Hindlimb muscle (tissue), 1 donor: ENCODE measurements around the gene ASPDH. TPM values are rescaled to one million over a fixed set of nuclear protein-coding genes. Genes with fewer than 3 reads are reported as not detected.
A peak's percentile ranks its signal among the peaks of the same experiment; 100 is the strongest.
"Not testable (repeated sequence)": the region's sequence is repeated elsewhere in the genome, so short reads cannot be mapped to it uniquely, and the experiment has no call there.

Experiments used
- DNase-seq: peaks from one replicate; pipeline ENCODE4 v3.0.0-alpha.2; 2013
- polyA plus RNA-seq: library from polyadenylated mRNA; unstranded; fragments of 120-200 nt; gene quantifications from one replicate; pipeline ENCODE4 v1.2.1, GENCODE V29; 2013; ENCODE audit not compliant: insufficient read length

Gene ASPDH
- polyA plus RNA-seq, 1 donor: 0.62 TPM

DNA sequence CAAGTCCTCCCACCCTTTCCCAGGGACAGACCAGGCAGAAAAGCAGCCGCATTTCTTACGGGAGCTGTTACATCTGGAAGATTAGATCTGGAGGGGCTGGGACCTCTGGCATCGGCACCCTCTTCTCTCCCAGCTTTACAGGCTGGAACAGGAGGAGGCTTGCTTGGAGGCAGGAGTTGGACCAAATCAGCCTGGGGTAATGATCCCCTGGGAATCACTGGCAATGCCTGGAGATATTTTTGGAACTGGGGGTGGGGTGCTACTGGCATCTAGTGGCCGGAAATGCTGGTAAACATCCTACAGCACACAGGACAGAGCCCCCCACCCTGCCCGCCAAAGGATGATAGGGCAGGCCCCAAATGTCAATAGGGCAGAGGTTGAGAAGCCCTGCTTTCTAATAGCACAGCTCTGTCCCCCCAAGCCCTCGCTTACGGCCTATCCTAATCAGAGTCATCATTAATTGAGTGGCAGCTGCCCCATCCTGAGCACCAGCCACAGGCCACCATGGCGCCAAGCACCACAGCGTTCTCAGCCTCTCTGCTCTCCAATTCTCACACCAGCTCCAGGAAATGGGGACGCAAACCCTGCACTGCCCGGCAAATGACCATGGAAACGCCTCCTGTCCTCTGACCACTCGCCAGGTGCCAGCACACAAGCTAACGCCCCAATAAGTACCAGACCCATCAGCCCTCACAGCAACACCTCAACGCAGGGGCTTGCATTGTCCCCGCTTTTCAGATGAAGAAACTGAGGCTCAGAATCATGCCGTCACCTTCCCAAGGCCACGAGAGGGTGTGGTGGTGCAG, 33.9 kb upstream of the ASPDH start:
- no peak for DNase-seq

- DNase-seq: no peak
Observed at GRCh38 chr19:50546527-50547221, 33.0 kb upstream of the ASPDH start.

- no peak for DNase-seq
Observed at GRCh38 chr19:50542943-50543342, 29.2 kb upstream of the ASPDH start.

DNA sequence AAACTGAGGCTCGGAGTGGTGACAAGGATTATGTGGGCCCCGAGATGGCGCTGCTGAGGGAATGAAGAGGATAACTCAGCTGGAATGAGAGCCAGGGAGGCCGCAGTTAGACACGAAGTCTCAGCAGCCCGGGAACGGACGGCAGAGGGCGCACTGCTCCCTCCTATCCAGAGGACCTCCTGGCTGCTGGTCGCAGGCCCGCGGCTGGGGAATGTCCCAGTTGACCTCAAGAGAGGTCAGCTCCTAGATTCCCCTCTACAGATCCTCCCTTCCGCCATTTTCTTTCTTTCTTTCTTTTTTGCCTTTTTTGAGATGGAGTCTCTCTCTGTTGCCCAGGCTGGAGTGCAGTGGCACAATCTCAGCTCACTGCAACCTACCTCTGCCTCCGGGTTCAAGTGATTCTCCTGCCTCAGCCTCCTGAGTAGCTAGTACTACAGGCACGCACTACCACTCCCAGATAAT, 24.1 kb upstream of the ASPDH start:
- peak; percentile 65 for DNase-seq

GRCh38 chr19:50537306-50537685, 23.6 kb upstream of the ASPDH start:
- no peak for DNase-seq

GRCh38 chr19:50536662-50537305, 23.1 kb upstream of the ASPDH start:
- no peak for DNase-seq

DNA sequence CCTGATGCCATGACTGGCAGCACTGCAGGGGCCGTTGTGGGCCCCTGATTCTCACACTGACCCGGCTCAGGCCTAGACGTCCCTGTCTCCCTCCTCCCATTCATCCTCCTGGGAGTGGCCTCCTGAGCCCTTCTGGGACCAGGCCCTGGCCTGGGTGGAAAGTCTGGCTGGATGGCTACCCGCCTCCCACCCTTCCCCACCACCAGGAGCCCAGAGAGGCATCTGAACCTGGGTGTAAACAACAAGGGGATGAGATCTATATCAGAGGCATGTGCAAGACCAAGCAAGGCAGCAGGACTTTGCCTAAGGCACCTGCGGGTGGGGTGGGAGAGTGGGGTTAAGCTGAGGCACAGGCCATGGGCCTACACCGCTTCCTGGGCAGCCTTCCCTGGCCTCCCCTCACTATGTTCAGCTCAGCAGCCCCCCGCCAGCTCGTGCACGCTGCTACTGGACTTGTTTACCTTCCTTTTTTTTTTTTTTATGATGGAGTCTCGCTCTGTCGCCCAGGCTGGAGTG, 22.0 kb upstream of the ASPDH start:
- no peak for DNase-seq

DNA sequence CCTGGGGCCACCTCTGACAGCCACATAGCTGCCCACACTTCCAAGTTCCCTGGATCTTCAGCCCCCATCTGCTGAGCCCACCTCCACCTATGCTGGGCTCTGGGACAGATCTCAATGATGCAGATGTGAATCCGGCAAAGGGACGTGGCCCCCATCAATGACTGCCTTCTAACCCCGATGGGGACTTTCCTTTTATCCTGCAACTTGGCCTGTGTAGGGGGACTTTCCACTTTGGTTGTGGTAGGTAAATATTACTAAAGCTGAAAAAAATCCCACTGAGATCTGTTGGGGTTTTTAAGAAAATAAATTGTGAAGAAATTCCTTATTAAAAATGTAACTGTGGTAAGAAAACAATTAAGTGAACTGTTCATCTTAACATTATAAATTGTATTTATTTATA, 20.8 kb upstream of the ASPDH start:
- no peak for DNase-seq

- no peak for DNase-seq
Observed at GRCh38 chr19:50532952-50533351, 19.2 kb upstream of the ASPDH start.

- DNase-seq: no peak
Observed at GRCh38 chr19:50531171-50531612, 17.5 kb upstream of the ASPDH start.

DNA sequence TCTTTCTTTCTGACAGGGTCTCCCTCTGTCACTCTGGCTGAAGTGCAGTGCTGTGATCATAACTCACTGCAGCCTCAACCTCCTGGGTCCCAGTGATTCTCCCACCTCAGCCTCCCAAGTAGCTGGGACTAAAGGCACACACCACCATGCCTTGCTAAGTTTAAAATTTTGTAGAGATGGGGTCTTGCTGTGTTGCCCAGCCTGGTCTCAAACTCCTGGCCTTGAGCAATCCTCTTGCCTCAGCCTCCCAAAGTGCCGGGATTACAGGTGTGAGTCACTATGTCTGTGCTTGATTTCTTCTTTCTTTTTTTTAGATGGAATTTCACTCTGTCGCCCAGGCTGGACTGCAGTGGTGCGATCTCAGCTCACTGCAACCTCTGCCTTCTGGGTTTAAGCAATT, 14.3 kb upstream of the ASPDH start:
- DNase-seq: not testable (repeated sequence)

GRCh38 chr19:50522881-50523280, 9.2 kb upstream of the ASPDH start:
- no peak for DNase-seq

GRCh38 chr19:50520822-50521465, 7.2 kb upstream of the ASPDH start:
- DNase-seq: no peak

DNA sequence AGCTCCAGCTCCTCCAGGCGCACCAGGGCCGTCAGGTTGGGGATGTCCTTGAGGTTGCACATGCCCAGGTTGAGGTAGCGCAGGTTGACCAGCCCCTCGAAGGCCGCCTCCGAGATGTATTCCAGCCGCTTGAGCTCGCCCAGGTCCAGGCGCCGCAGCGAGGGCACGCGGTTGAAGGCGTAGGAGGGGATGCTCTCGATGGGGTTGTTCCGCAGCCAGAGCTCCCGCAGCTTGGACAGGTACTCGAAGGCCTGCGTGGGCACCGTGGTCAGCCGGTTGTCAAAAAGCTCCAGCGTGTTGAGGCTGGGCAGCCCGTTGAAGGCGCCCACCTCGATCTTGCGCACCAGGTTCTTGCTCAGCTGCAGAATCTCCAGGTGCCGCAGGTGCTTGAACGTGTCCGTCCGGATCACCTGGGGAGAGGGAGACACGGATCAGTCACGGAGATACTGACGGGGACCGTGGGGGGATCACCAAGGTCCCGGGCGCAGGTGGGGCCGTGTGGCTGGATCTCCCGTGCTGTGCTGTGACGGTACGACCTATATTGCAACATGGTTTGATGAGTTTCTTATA, 5.4 kb upstream of the ASPDH start:
- no peak for DNase-seq

DNA sequence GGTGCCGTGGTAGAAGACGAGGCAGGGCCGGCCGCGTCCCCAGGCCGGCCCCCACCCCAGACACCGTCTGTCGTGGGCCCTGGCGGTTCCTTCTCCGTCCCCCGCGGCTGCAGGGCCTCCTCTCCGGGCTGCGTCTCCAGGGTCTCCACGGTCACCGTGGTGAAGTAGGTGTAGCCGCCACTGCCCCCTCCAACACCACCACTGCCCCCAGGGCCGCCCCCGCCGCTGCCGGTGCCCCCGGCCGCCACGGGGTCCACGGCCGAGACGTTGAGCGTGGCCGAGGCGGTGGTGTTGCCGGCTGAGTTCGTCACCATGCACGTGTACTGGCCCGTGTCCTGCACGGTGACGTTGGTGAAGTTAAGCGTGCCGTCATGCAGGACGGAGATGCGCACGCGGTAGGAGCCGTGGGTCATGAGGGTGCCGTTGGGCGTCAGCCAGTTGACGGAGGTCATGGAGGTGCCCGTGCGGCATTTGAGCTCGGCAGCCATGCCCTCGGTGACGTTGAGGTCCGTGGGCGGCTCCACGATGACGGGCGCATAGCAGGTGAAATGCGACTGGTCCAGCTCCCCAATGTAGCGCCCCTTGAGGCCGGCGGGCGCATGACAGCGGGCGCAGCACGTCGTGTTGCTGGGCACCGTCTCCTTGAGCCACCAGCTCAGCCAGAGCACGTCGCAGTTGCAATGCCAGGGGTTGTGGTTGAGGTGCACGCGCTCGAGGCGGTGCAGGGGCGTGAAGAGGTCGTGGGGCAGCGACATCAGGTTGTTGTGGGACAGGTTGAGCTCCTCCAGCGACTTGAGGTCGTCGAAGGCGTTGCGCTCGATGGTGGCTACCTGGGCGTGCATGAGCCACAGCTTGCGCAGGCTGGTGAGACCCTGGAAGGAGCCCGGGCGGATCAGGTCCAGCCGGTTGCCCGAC, 4.6 kb upstream of the ASPDH start:
- no peak for DNase-seq

- DNase-seq: no peak
Observed at GRCh38 chr19:50517704-50518075, 4.0 kb upstream of the ASPDH start.

DNA sequence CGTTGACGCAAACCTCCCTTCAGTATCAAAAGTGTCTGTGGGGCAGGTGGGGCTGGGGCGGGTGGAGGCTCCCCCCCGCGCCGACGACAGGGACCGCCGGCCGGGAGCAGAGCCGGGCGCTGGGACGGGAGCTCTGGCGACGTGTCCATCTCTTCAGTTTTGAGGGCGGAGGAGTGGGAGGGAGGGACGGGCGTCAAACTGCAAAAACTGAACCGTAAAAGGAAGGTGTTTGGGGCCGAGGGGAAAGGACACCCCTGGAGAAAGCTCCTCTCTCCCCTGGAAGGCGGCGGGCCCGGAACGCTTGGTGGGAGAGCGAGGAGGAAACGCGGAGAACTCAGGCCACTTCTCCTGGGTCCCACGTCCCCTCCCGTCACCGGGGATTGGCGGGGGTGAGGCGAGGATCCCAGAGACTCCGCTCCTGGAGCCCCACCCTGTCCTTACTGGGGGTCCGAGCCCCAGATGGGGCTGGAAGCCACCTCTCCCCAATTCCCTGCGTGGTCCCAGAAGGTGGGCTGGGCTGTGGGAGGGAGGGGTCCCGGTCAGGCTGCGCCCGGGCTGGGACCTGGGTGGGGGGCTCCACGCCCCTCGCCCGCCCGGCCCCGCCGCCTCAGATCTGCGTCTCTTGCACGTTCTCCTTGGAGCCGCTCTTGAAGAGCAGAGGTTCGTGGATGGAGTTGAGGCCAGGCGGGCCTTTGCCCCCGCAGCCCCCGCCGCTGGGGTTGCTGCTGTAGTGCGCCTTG, 3.4 kb upstream of the ASPDH start:
- DNase-seq: no peak

- DNase-seq: no peak
Observed at GRCh38 chr19:50516456-50516855, 2.7 kb upstream of the ASPDH start.

DNA sequence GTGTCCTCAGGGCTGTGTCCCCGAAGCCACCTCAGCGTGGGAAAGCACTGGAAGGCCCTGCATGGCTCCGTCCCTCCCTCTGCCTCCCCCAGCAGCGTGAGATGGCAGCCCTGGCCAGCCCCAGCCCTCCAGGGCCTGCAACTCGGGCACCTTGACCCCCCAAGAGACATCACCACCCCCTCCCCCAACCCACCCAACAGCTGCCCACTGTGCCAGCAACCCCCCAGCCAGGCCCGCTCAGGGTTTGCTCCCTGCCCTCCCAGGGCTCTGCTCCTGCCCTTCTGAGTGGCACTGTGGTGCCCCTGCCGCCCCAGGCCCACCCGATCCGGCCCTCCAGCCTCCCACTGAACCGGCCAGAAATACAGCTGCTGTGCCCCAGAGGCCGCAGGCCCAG, 1.5 kb upstream of the ASPDH start:
- no peak for DNase-seq

DNA sequence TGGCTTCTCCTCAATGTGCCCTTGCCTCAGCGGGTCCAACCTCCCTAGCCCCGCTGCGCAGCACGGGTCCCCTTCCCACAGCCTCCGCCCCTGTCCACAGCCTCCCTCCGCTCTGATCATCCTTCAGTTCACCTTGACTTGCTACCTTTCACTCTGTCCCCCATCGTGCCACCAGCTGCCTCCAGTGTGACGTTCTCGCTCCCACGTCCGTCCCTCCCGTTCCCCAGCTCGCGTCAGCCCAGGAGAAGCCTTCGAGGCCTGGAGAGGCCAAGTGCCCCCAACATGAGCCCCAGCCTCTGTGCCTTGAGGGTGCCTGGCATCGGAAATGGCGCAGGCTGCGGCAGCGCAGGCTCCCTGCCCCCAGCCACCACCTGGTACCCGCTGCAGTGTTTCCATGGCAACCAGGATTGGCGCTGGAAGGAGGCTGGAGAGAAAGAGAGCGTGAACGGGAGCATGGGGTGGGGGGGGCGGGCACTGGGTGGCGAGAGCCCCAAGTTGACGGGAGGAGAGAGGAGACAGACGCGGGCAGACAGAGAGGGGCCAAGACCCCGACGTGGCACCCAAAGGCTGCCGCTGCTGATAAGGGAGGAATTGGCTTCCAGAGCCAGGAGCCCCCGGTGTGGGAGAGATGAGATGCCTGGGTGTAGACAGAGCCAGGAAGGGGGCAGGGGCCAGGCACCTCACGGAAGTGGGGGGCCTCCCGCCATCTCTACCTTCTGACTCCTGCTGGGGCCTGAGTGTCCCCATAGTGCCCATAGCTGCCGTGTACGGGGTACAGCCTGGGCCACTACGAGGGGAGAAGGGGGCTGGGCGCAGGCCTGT, 844 bp upstream of the ASPDH start:
- no peak for DNase-seq
